ENCODE results near the gene SLC66A3.

- TF ChIP-seq POLR2A (IDR thresholded peaks at IDR 0.05) (no peak), CTCF (IDR thresholded peaks at IDR 0.05) (no peak), POLR2AphosphoS5 (IDR thresholded peaks at IDR 0.05) (no peak), EP300 (IDR thresholded peaks at IDR 0.05) (no peak)
Measured at GRCh38 chr2:11121823-11122155, 33.5 kb upstream of the SLC66A3 start.
